HG02840 (cell line): ENCODE results near the gene ITM2B.
"Not testable (repeated sequence)": the region's sequence is repeated elsewhere in the genome, so short reads cannot be mapped to it uniquely, and the experiment has no call there.

Experiments
- ATAC-seq: cut with Tn5 transposase; IDR thresholded peaks from one replicate; pipeline ENCODE4 v1.9.1; 2021; ENCODE audit warnings: mild to moderate bottlenecking, moderate library complexity, moderate number of reproducible peaks; ENCODE audit not compliant: unreplicated experiment, low FRiP score

Gene ITM2B

DNA sequence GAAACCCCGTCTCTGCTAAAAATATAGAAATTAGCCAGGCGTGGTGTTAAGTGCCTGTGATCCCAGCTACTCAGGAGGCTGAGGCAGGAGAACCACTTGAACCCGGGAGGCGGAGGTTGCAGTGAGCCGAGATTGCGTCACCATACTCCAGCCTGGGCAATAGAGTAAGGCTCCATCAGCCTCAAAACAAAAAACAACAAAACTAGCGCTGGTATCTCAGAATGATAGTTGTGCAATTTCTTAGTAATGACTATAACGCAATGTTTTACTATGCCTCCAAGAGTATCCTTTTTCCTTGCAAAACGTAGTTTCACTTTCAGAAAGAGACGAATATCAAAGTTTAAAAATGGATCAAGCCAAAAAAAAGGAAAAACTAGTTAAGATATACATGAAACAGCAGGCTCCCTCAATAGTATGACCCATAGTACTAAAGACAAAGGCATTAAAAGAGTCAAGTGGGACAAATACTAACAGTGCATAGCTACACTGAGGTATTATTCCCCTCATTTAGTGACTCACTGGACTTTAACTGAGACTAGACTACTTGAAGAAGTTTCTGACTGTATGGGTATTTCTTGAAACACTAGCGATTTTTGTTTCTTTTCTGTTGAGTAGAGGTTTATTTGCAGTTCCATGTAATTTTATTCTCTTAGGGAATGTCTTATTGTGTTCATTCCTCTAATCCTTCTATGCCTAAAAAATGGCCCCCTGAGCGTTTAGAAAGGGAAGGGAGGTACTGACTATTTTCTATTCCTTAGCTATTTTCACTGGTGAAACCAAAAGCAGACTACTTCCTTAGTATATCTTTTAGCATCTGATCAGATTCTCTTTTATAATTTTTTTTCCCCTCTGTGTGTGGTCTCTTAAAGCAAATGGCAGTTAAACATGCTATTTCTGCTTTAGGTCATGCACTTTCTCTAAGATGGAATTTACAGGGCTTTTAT, 10.4 kb upstream of the ITM2B start:
- no peak for ATAC-seq

DNA sequence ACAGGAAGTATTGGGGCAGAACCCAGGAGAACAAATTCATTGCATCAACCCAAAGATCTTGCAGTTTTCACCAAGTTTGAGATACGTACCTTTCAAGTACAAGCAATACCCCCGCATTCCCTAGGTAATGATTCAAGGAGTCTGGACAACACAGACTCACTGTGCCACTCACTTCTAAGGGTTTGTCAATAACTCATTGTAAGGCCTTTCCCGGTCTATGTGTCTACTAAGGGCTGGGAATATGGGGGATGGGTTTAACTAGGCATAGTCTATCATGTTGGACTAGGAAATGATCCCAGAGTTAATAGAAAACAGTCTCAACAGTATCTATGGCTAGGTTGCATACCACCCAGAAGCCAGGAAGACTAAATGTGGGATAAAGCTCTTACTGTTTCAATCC, 8.3 kb upstream of the ITM2B start:
- no peak for ATAC-seq

DNA sequence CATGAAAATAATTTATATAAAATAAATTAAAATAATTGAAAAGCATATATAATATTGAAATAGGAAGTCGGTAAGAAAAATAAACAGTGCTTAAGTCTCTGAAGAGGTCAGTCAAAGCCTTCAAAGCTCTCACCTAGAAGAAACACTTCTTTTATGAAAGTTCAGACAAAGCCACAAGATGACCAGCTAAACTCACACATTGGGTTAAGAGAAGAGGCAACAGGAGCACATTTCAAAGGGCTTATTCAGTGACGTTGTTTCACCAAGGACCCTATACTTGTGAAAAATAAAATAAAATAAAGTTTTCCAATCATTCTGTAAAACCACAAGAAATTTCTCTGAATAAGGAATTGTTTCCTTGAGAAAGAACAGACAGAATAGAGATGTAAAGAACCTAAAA, 2.5 kb upstream of the ITM2B start:
- ATAC-seq = no peak

DNA sequence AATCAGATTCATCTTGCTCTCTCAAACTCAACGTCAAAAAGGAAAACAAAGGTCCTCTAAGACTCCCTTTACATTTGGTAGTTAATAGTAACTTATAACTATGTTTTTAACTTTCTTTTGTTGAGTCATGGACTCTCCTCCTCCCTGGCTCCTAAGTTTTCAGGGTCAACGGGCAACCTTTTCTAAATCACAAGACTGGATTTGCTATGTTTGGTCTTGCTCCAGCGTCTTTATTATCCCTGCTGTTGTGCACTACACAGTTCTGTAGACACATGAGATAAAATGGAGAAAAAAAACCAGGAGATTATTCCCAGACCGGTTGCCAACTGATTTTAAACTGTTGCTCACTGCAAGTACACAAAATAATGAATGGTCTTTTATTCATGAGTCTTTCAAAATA, 1.9 kb upstream of the ITM2B start:
- no peak for ATAC-seq

DNA sequence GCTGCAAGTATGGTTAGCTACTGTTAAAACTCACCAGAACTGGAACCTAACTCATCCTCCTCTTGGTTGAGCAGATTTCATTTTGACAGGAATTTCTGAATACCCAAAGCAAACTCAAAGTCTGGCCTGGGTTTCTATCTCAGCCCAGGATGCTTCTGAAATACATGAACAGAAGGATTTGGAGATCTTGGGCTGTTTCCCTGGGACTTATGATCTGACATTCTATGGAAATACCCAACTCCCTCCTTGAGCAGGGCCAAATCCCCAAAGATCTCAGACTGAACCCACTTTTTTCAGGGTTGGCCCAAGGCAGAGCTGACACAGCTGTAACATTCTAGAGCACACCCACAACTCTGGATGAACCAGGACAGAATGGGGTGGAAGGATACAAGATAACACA, 1.1 kb upstream of the ITM2B start:
- no peak for ATAC-seq

DNA sequence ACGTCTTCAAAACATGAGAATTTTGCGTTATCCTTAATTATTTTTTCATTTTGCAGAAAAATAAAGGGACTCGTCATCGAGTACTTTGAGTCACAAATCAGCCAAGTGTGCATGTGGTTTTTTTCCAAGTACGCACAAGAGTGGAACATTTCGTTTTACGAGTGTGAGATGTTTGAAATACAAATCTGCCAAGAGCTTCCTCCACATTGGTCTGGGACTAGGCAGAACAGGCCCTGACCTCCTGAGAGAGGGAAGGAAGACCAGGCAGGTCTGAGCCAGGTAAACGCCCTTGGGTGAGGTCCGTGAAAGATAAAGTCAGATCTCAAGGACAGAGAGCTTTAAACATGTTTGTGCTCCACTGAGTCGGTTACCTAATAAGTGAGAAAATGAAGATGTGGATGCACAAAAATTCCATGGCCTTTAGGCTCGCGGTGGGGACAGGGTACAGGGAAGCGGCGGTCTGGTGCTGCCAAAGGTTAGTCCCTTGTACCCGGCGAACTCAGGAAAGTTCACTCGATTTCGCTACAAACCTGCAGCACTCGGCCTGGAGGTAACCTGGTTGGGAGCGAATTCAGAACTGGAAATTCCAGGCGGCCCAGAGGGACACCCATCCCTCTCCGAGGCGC, 473 bp upstream of the ITM2B start:
- peak; percentile 17 for ATAC-seq

DNA sequence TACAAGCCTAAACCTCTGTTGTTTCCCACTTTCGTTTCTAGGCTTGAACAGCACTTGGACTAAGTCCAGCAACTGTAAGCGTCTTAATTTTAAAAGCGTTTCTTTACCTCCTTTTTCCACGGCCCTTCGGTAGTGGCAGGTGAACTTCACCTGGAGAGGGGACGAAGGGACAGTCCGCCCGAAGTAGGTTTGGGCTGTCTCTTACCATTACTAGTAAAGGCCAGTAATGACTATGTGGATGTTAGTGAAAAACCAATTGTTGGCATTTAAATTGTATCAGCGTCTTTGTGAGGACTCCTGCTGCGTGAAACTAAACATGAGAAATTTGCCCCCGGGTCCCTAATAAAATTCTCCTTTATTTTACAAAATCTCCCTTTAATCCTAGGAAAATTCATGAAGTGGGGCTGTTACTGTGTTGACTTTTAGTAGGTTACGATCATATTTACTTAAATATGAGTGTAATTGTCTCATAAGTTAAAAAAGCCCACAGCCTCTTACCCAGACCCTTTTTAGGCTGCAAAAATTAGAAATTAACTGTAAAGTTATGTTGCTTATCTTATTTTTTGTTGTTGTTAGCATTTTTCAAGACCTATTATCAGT, 983 bp downstream of the ITM2B start:
- no peak for ATAC-seq

DNA sequence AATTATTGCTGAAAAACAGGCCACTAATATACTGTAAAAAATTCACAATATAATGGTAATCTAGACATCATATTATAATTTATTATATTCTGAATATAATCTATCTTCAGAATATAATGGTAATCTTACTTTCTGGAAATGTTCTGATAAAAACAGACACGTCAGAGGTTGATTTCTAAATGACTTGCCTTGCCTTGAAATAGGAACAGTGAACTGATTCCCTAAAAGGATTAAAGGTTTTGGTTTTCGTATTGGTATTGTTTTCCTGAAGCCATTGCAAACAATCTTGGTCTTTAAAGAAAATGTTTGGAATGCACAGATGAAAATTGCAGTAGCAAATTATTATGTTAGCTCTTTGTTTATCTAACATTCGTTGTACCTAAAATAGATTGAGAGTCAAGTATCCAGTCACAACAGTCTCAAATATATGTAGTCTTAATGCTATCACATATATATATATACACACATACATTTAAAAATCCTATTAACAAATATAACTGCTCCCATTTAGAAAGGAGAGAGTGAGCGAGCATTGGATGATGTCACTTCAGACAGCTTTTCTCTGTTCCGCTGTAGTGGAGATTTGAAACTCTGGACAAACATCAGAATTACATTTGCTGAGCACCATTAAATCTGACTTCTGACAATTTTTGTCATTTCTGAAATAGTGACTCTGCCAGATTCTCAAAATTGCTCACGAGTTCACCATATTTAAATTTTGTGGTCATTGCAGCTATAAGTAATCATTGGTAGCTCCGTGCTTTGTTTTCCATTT, 1.7 kb downstream of the ITM2B start:
- peak; percentile 50 for ATAC-seq

DNA sequence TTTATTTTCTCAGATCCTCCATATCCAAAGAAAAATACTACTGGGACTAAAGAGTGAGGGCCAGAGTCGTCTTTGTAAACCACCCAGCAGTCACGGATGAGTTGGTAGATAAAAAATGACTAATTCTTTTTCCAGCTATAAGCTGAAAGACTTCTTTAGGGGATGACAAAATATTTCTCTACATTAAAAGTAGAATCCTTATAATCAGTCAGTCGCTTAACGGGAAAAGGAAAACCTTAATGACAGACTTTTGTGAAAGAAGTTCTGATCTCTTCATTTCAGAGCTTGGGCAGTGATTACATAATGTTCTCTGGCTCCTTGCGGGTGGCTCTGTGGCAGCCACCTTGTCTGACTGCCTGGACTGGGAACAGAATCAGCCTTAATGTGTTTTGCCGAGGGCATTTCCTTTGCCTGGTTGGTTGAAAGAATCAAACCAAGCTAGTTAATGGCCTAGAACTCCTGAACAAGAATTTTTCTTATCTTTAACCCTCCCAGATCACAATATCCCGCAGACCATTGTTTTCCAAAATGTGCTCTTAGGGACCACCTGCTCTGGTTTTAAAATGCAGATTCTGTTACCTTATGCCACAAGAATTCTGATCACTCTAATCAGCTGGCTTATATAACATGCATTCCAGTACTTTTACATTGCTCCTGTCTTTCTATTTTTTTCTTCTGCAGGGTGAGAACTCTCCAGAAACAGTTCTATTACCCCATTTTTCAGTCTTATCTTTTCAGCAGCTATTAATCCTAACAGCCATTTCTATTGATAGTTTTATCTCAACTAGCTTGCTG, 2.5 kb downstream of the ITM2B start:
- ATAC-seq = no peak

DNA sequence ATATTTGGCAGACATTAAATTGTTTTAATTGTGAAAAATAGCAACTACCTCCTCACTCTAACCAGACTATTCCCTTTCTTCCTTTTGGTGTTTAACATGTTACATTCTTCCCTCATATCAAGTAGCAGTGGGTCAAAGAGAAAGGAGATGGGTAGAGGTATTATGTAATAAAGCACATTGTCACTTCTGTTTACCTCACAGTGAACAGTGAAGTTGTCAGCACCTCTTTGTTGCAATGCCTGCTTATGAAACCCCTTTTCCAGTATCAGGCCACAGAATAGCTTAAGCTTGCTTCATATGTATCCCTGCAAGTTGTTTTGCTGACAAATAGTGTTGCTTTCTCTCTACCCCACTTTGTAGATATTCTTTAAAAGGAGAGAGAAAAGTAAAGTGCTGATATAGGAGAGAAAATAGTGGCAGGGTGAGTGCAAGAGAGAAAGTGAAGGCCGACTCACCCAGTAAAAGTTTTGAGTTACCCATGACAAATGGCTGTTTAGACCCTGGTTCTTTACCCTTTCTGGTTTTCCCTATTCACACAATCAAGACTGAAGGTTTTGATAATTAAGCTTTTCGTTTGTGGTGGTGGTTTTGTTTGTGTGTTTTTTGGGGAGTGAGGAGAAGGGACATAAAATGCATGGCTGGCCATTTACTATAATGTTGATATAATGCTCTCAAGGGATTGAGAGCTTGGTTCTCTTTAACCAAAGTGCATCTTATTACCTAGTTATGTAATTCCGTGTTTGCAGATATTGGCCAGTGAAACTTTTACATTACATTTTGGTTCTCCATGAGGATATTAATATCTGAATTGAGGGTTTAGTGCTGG, 3.7 kb downstream of the ITM2B start:
- no peak for ATAC-seq

DNA sequence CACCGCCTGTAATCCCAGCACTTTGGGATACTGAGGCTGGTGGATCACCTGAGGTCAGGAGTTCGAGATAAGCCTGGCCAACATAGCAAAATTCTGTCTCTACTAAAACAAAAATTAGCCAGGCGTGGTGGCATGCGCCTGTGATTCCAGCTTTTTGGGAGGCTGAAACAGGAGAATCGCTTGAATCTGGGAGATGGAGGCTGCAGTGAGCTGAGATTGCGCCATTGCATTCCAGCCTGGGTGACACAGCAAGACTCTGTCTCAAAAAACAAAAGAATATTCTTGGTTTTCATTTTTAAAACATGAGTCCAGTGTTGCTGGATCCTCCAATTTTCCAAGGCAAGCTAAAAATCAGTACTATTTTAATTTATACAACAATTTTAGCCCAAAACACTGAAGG, 6.4 kb downstream of the ITM2B start:
- ATAC-seq = not testable (repeated sequence)

DNA sequence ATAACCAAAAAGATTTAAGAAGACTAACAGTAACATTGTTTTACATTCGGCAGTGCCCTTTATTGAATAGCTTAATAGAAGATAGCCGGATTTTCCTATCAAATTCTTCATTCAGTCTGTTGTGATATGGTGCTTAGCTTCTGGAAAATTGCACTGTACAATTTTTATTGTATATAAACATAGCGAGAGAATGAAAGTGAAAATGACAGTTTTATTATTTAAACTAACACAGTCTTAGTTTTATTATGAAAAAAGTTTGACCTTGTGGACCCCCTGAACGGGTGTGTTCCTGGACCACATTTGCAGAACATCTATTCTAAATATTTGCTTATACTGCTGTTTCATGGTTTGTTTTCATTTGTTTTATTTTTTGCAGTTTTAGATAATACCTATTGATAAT, 8.6 kb downstream of the ITM2B start:
- ATAC-seq = no peak

DNA sequence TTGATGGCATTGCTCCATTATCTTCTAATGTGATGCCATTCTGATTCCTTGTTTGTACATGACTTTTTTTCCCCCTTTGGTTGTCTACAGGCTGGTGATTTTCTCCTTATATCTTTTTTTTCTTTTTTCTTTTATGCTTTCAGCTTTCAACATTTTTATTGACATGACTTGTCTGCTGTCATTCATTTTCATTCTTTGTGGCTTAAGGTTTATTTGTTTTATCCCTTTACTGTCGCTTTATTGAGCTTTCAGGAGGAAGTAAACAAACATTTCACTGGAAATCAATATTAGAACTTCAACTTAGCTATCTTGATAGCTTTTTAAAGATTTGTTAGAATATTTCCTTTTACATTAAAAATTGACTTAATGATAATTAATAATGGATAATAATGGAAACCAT, 9.7 kb downstream of the ITM2B start:
- no peak for ATAC-seq

DNA sequence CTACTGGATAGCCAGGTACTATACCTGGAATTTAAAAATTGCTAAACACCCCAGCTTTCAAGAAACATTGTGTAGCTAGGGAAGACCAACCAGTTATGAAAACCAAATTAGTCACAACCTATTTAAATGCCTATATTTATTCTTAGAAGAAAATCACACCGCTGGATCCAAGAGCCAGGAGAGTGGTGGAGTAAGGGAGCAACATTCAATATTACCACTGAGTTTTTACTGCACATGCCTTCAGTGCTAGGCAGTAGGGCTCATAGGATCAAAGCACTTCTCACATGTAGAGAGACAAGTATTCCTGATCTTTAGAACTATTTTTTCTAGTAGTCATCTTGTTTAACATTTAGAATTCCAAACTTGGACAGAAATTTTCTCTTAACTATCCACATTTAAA, 11.2 kb downstream of the ITM2B start:
- no peak for ATAC-seq

DNA sequence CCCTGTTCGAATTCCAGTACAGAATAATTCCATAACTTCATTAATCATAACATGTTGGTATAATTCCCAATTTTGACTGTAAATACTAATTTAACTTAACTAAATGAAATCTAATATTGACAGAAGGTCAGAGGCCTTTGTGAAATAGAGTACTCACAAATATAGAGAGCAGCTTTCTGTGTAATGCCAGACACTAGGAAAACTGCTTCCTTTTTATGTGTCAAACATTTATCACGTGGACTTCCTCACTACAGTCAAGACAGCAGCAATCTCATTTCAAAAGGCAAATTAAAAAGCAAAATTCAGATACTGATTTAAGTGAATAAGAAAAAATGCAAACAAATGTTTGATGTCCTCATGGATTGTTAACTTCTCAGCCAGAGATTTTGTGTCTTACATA, 13.1 kb downstream of the ITM2B start:
- no peak for ATAC-seq

DNA sequence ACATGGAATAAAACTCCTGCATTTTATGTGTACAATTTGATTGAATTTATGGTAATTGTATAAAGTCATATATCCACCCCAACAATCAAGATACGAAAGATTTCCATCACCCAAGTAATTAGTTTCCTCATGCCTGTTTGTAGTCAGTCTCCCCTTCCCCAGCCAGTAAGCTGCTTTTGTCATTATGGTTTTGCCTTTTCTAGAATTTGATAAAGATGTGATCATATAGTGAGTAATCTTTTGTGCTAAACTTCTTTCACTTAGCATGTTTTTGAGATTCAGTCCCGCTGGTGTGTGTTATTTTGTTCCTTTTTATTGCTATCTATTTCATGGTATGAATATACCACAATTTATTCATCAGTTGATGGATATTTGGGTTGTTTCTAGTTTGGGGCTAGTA, 16.0 kb downstream of the ITM2B start:
- no peak for ATAC-seq

DNA sequence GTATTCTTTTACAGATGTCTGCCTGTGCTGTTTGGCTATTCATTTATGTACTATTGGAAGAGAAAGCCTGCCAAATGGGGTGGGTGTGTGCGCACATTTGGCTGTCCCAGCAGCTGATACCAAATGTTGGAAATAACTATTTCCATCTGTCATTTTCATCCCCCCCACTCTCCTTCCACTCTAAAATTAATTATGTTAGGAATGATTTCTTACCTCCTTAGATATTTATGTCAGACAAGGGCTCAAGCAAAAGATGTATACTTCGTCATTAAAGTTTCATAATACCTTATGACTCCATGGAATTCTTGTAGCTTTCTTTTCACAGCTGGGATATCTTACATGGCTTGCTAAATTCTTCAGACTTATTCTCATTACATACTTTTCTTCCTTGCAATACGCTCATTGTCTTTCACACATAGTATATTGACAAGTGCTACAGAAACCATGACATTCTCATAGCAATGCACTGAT, 18.6 kb downstream of the ITM2B start:
- ATAC-seq = no peak

DNA sequence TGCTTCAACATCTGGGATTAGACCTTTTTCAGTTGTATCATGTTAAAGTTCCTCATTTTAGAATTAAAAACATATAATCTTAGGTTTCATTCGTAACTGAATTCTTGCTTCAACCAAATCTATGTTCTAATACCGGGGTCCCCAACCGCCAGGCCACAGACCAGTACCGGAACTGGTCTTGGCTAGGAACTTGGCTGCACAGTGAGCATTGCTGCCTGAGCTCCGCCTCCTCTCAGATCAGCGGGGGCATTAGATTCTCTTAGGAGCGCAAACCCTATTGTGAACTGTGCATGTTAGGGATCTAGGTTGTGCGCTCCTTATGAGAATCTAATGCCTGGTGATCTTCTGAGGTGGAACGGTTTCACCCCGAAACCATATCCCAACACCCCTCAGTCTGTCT, 19.2 kb downstream of the ITM2B start:
- ATAC-seq = no peak

DNA sequence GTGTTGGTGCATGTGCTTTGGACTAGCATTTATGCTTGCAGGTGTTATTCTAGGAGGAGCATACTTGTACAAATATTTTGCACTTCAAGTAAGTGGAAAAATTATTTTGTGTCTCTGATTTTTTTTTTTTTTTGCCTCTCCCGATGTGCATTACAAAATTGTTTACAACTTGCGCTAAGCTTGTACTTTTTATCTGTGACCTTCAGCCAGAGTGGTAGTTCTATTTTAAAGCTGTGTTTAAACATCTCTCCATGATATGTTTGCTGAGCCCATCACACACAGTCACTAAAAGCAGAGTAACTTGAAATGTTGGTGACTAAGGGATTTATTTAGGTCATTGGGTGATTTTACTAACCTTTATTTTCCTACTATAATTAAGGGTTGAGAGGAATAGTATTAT, 20.8 kb downstream of the ITM2B start:
- ATAC-seq = no peak
